Measurements from ENCODE around the gene CLDN19.

The CLDN19 gene, protein sequence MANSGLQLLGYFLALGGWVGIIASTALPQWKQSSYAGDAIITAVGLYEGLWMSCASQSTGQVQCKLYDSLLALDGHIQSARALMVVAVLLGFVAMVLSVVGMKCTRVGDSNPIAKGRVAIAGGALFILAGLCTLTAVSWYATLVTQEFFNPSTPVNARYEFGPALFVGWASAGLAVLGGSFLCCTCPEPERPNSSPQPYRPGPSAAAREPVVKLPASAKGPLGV

DNA sequence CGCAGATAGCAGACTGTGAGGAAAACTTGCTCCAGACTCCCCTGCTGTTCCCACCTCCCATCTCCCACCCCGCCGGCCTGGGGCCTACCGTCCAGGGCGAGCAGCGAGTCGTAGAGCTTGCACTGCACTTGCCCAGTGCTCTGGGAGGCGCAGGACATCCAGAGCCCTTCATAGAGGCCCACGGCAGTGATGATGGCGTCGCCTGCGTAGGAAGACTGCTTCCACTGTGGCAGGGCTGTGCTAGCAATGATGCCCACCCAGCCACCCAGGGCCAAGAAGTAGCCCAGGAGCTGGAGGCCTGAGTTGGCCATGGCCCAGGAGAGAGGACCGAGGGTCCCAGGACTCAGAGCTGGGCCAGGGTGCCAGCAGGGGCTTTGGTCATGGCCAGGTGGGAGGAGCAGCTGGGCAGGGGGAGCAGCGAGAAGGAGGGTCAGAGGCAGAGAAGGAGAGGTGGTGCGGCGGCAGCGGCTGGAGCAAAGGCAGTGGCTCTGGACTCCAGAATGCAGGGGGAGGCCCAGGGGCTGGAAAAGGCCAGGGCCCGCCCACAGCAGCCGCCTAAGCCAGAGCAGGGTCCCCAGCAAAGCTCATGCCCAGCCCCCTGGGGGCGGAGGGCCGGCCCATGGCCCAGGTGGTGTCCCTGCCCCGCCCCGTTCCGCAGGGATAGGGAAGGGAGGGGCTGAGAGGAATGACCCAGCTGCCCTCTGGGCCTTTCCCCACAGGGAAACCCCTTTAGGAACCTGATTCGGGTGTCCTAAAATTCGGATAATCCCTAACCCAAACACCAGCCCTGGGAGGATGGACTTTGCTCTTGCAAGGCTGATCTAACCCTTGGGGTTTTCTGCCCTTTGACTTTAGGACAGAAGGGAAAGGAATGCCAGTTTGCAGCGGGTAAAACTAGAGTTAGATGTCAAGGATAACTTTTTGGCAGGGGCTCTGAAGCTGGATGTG is at the start of gene CLDN19:
Gene CLDN19 (minus strand): TSS at position 484 of the 948 bp plus-strand sequence. CDS start 173 bp downstream, at position 311.
- no peak for DNase-seq

DNA sequence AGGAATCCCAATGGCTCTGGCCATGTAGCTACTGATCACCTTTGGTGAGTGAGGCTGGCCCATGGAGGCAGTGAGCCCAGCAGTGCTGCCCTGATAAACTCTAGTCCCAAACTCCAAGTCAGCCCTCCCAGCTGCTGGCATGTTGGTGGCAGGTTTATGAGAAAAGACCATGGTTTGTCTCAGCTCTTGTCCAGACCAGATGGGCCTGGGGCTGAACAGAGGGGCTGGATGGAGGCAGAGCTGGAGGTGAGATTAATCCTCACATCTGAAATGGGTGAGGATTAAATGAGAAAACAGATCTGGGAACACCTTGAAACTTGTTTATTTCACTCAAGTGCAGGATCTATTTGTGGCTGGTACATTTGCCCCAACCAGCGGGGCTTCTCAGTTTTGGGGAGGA is 48.0 kb upstream of the CLDN19 start:
- DNase-seq, result no peak

DNA sequence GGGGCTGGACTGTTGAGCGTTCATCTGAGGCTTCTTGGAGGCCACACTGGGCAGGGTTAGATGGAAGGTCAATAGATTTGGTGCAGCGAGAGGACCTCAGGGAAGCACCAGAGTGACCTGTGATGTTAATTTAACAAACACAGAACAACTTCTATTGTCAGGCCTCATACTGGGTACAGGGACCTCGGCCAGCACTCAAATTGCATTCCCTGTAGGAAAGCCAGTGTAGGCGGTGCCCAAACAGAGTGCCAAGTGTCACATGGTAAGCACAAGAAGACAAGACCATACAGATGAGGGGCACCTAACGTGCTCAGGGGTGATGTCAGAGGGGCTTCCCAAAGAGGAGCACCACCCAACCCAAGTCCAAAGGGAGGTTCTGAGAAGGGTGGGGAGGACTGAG is 46.1 kb upstream of the CLDN19 start:
- DNase-seq, result no peak

DNA sequence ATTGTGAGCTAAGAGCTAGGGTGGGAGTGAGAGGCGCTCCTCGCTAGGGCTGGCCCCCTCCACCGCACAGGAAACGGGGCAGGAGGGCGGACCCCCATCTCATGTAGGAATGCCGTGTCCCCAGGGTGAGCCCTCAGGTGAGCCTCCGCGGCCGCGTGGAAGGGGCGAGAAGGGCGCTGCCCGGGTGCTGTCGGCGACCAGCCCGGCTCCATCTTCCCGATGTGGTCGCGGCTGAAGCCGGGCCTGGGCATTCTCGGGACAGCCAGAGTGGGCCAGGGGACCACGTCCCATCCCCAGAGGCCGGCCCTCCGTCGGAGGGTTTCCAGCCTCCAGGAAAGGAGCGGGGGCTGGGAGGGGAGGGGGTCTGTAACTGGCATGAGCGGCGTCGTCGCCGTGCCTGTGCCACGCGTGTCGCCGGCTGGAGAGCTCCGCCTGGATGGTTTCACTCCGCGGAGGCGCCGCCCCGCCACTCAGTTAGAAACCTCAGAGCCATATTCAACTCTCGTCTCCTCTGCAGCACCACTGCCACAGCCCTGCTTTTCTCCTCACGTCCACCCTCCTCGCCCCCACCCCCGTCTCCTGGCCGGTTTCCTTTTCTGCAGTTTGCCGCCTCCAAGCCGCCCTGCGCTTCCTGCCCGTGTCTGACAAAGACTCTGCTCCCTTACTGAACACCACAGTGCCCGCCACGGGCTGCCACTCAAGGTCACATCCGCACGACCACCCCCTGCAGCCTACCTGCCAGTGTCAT is 45.1 kb upstream of the CLDN19 start, which contains the start of gene TMEM269:
Gene TMEM269 (plus strand): TSS at position 46 of the 748 bp plus-strand sequence. CDS start 4,903 bp downstream, outside the sequence.
- DNase-seq, result peak in 1 of 2 donors; percentile 4

DNA sequence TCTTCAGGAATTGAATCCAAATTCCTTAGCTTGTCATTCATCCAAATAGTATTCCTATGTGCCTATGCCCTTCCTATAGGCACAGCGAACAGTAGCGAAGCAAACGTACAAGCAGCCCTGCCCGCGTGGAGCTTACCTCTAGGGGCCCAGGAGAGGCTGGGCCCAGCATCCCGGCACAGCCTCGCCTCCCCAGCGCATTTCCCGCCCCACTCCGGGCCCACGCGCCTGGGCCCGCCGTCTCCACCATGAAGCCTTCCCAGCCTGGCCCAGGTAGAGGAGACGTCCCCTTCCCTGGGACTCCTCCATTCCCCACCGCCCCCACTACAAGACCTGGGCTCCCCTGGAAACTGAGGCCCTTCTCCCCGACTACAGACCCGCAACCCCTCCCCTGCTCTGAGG is 44.5 kb upstream of the CLDN19 start:
- no peak for DNase-seq

DNA sequence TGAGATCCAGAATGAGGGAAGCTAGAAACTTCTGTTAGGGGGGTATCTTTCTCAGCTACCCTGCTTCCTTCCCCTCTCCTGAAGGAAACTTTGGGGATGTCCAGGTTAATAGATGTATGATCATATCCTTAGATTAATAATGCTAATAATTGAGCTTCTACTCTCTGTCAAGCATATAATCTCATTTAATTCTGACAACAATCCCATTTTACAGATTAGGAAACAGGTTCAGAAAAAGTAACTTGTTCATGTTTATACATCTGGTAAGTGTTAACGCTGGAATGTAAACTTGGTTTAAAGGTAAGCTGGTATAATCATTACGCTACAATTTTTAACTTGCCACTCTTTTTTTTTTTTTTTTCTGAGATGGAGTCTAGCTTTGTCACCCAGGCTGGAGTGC is 43.1 kb upstream of the CLDN19 start:
- DNase-seq, result no peak

DNA sequence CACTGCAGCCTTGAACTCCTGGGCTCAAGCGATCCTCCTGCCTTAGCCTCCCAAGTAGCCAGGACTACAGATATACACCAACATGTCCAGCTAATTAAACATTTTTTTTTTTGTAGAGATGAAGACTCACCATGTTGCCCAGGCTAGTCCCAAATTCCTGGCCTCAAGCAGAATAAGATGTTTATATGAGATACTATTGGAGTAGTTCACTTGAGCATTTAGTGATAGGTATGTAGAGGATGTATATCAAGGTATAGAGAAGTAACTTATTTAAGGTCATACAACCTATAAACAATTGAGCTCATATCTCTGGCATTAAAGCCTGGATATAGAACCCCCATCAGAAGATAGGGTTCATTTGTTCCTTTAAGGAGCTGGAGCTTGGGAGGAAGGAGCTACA is 40.1 kb upstream of the CLDN19 start:
- no peak for DNase-seq

DNA sequence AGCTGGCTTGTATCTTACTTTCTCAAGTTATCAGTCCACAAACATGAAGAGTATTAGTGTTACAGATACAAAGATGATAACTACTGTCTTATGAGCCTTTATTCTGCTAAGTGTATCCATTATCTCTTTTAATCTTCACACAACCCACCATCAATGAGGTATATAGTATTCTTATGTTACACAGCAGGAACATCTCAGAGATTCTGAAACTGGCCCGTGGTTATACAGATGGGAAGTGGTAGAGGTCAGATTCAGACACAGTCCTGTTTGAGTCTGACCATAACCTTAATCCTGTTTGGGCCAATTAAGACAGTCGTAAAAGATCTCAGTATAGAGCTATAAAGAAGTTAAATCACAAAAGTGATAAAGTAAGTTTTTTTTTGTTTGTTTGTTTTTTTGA is 39.7 kb upstream of the CLDN19 start:
- no peak for DNase-seq

DNA sequence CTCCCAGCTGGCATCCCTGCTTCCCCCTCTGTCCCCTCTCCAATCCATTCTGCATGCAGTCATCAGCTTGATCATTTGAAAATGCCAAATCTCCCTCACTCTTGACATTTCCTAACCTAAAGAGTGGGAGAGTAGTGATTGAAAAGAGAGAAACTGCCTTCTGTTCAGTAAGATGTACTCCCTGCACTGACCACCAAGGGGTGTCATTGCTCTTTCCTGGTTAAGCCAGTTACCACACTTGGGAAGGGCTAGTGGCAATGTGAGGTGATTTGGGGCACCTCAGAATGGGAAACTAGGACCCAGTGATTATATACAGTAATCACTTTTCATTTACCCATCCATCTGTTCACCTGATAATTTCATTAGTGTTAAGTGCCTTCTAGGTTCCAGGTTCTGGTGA is 37.8 kb upstream of the CLDN19 start:
- peak in 1 of 2 donors; percentile 58 for DNase-seq

DNA sequence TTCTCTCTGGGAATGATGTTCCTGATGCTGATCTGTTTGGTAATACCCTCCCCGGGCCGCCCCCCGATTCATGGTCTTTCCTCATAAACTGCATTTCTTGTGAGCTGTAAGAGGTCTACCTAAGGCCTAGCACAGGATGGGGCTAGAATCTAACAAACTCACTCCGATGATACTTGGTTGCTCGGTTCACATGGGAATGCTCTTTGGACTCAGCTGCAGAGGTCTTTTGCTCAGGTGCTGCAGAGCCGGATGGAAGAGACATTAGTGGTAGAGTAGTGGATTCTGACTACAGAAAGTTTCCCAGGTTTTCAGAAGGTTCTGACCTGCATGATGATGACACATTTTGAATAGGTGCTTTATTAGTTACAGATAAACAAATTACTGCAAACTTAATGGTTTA is 36.5 kb upstream of the CLDN19 start:
- DNase-seq, result no peak

DNA sequence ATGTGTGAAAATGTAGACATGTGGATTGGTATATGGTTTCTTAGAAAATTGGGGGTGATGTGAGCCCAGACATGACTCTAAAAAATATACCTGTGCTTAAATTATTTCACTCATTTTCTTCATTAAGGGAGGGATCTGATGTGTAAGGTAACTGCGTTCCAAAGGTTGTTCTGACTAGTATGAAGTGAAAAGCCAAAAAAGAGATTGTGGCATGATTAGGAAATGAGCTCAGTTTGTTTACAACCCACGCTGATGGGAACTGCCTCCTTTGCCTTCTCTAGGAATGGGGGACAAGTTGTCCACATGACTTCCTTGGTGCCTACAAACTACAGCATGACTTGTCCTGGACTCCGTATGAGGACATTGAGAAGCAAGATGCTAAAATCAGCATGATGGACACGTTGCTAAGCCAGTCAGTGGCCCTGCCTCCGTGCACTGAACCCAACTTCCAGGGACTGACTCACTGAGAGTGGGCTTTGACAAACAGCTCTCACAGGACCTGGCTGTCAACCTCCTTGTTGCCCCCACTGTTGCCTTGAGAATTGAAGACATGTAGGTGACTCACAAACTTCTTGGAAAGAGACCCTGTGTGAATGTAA is 35.0 kb upstream of the CLDN19 start:
- DNase-seq, result peak in 1 of 2 donors; percentile 66

DNA sequence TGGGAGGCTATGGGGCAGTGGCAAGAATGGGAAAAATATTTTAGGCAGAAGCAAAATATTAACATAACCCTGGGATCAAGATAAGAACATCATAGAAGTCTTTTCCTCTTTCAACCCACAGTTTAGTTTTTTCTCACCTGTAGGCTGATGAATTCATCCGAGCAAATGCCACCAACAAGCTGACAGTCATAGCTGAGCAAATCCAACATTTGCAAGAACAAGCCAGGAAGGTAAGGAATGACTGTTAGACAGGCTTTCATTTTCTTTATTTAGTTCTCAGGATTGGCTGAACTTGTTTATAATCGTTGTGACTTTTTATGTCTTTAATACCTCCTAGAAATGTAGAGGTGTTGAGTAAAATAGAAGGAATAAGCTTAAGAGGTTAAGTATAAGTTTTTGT is 33.4 kb upstream of the CLDN19 start:
- DNase-seq, result no peak

DNA sequence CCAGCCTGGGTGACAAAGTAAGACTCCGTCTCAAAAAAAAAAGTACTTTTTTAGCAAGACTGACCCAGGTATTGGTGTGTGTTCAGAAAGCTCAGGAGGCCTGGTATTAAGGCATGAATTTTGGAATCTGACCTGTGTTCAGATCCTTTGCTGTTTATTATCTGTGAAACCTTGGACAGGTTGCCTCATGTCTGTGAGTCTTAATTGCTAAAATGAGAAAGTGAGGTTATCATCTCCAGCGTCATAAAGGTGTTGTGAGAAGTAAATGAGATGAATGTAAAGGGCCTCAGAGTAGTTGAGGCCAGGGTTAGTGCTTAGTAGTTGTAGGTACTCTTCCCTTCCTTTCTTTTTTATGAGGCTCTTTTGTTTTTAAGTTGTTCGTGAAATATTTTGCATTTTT is 29.8 kb upstream of the CLDN19 start:
- no peak for DNase-seq

DNA sequence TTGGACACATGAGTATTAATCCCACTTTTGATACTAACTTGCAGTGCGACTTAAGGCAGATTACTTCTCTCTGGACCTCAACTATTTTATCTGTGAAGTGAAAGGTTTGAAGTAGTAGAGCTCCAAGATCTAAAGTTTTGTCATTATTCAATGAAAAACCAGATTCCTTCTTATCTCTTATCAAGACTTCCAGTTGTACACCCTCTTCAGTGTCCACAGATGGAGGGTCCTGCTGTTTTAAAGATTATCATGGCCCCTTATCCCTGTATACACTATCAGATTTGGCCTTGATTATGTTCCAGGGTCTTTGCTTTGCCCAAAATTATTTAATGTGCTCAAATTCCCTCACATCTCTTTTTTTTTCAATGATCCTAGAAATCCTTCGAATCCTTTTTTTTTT is 28.1 kb upstream of the CLDN19 start:
- no peak for DNase-seq

DNA sequence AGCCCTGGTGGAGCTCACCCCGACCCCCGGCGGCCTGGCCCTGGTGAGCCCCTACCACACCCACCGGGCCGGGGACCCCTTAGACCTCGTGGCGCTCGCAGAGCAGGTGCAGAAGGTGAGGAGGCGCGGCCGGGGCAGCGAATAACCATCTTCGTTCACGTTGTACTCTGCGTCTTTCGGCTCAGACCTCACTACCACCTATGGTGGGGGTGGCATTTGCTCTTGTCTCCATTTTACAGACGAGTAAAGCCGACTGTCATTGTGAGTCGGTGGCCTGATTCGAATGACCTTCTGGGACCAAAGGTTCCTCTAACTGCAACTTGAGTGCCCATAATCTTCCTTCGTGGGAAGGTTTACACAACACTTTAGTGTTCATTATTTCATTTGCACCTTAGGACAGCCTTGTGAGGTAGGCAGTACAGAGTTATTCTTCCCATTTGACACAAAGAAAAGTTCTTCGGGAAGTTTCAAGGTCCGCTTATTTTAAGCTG is 27.5 kb upstream of the CLDN19 start:
- peak in 1 of 2 donors; percentile 25 for DNase-seq

DNA sequence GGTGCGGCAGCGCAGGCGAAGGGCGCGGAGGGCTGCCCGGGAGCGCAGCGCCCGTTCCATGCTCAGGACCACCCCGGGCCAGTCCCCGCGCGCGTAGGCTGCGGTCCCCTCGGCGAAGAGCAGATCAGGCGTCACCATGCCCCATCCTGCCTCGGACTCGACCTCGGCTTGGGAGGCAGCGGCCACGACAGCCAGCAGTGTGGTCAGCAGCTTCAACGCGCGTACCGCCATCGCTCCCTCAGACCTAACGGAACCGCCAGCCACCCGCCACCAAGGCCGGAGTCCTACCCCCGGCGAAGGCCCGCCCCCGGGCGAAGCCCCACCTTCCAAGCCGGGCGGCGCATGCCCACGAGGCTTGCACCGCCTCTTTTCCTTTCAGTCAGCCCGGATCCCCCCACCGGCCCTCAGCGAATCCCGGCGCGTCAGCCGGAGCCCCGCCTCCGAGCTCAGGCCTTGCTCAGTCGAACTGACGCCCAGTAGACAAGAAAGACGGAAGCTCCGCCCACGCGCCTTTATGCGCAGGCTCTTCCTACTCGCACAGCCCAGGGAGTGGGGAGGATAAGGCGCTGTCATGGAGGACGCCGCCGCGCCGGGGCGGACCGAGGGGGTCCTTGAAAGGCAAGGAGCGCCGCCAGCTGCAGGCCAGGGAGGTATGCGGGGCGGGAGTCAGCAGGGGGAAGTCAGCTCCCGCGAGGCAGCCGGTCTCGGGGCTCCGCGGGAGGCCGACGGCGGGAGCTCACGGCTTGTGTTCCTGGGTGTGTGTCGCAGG is 26.9 kb upstream of the CLDN19 start, which contains the start of the genes C1orf50 and P3H1:
Gene C1orf50 (plus strand): TSS at position 509 of the 769 bp plus-strand sequence. CDS start 63 bp downstream, at position 572.
Gene P3H1 (minus strand): TSS at position 288 of the 769 bp plus-strand sequence. CDS start 57 bp downstream, at position 231.
- DNase-seq, result peak; percentile 100

DNA sequence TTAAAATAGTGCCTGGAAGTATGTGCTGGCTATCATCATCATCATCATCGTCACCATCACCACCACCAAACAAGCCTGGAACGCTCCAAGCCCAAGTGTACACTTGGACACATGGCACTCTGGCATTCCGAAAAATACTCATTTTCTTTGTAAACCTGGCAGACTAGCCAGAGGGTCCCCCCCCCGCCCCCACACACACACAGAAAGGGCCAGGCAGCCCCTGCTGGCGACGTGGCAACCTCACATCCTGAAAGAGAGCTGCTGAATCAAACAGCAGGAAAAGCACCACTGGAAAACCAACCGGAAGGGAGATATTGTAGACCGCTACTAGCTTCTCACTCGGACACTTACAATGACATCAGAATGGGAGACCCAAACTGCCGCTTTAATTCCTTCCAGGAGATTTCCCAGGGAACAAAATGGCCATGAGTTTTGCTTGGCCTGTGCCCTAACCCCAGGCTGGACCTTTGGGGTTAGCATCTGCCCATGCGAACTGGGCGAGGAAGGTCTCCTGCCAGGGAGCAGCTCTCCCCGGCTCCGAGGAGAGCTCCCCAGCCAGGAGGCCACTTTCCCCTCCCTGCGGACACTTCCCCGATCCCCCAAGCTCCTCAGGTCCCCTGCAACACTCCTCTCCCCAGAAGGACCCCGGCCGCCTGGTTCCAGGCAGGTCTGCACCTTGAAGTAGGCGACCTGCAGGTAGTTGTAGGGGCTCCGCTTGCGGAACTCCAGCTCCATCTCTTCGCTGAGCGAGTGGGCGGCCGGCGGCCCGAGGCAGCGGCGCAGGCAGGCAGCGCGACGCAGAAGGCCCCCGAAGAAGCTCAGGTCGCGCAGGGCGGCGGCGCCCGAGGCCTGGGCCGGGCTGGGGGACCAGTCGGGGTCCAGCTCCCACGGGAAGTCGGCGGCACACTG is 26.1 kb upstream of the CLDN19 start:
- peak in 1 of 2 donors; percentile 20 for DNase-seq

DNA sequence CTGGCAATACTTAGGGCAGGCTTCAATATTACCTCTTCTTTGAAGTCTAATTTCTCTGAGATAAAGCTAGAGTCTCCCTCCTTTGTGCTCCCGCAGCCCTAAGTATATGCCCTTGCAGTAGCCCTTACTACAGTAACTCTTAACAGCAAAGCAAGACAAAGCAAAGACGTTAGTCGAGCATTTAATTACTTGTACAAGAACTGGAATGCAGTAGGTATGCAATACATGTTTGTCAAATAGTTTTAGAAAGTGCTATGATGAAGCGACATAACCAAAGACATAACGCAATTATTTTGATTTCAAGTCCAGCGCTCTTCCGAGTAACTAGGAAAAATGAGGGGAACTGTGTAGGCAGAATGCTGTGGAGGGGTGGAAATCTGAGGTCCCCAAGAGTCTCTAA is 25.2 kb upstream of the CLDN19 start:
- no peak for DNase-seq

DNA sequence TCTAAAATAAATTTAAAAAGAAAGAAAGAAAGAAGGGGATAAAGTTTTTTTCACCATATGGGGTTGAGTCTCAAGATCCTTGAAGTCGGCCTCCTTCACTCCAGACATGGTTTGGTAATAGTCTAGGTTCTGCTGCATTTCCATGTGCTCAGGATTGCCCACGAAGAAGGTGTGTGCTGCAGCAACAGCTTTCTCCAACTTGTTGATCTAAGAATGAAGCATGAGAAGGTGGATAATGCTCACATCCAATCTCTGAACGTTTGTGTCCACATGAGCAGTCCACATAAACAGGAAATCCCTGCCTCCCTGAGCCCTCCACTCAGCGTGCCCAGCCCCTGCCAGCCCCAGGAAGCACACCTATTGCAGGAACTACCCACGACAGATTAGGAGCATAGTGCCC is 22.2 kb upstream of the CLDN19 start:
- DNase-seq, result no peak

DNA sequence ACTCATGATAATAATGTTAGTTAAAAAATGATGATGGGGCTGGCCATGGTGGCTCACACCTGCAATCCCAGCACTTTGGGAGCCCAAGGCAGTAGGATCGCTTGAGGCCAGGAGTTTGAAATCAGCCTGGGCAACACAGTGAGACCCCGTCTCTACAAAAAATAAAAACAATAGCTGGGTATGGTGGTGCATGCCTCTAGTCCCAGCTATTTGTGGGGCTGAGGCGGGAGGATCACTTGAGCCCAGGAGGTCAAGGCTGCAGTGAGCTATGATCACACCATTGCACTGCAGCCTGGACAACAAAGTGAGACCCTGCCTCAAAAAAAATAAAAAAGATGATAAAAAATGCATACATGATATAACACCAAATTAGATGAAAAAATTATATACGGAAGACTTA is 21.5 kb upstream of the CLDN19 start:
- no peak for DNase-seq
